Tibial nerve (tissue), 4 donors: ENCODE results near the gene RFX1.

Experiments used
- EP300 ChIP-seq, 2 donors: sonication (generic); formaldehyde crosslinking; IDR thresholded peaks; one replicate each; pipeline ENCODE4 v1.6.1; 2017; ENCODE audit warnings: antibody characterized with exemption in 2 of 2, mild to moderate bottlenecking in 1 of 2
- POLR2A ChIP-seq, 2 donors: fragments of 450-650 bp; IDR thresholded peaks; one replicate each; pipeline ENCODE4 v1.6.1; 2017; ENCODE audit warnings: antibody characterized with exemption in 2 of 2, mild to moderate bottlenecking in 2 of 2, moderate library complexity in 2 of 2
- TF ChIP-seq, protein P1 (sequence below), 5 experiments: fragments of 200-600 bp in 3 of 5; fragments of 450-650 bp in 2 of 5; sonication (generic) in 3 of 5; IDR thresholded peaks; one replicate each; pipeline ENCODE4 v1.5.1; 2016 to 2019; ENCODE audit warnings: antibody characterized with exemption in 5 of 5, mild to moderate bottlenecking in 3 of 5, moderate library complexity in 2 of 5

DNA sequence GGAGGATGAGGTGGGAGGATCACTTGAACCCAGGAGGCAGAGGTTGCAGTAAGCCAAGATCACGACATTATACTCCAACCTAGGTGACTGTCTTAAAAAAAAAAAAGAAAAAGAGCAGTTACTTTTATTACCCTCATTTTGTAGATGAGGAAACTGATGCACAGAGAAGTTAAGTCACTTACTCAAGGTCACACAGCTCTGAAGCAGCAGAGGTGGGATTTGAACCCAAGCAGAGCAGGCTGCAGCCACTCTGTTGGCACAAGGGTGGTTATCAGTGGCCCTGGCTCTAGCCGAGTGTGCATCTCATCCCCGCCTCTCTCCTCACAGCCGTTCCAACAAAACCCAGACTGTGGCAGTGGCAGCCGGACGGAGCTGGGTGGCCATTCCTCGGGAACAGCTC, 33.1 kb upstream of the RFX1 start:
- TF ChIP-seq, protein P1, sequence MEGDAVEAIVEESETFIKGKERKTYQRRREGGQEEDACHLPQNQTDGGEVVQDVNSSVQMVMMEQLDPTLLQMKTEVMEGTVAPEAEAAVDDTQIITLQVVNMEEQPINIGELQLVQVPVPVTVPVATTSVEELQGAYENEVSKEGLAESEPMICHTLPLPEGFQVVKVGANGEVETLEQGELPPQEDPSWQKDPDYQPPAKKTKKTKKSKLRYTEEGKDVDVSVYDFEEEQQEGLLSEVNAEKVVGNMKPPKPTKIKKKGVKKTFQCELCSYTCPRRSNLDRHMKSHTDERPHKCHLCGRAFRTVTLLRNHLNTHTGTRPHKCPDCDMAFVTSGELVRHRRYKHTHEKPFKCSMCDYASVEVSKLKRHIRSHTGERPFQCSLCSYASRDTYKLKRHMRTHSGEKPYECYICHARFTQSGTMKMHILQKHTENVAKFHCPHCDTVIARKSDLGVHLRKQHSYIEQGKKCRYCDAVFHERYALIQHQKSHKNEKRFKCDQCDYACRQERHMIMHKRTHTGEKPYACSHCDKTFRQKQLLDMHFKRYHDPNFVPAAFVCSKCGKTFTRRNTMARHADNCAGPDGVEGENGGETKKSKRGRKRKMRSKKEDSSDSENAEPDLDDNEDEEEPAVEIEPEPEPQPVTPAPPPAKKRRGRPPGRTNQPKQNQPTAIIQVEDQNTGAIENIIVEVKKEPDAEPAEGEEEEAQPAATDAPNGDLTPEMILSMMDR (IDR thresholded peaks at IDR 0.05), result no peak
- TF ChIP-seq POLR2A (IDR thresholded peaks at IDR 0.05) (no peak), EP300 (IDR thresholded peaks at IDR 0.05) (no peak)
